GM23338 (cell line): Measurements from ENCODE around the gene ENTPD8. TPM values are rescaled to one million over a fixed set of nuclear protein-coding genes. Genes with fewer than 3 reads are reported as not detected.
A peak's percentile ranks its signal among the peaks of the same experiment; 100 is the strongest.

ENCODE experiments used
- ATAC-seq: fragments of 200-7000 bp; cut with Tn5 transposase; 3 replicates; pipeline ENCODE4 v1.9.1; 2020
- DNase-seq: peaks from one replicate; pipeline ENCODE4 v3.0.0-alpha.2; 2015; ENCODE audit warnings: low spot score
- H2AFZ ChIP-seq: fragments of 200-600 bp; sonication (generic); 2 replicates; pipeline ENCODE4 v1.8.0; 2016; ENCODE audit warnings: antibody characterized with exemption, mild to moderate bottlenecking, moderate library complexity
- H3F3A ChIP-seq: fragments of 200-600 bp; sonication (generic); replicated peaks from 2 replicates; pipeline ENCODE4 v1.8.0; 2017; ENCODE audit warnings: antibody characterized with exemption, mixed run types, low read depth
- H3K27ac ChIP-seq: fragments of 200-600 bp; sonication (generic); 2 replicates; pipeline ENCODE4 v1.6.1; 2016; ENCODE audit warnings: low read depth
- H3K27me3 ChIP-seq: fragments of 200-600 bp; sonication (generic); 2 replicates; pipeline ENCODE4 v1.8.0; 2016; ENCODE audit warnings: mild to moderate bottlenecking, mixed run types, moderate library complexity; ENCODE audit not compliant: insufficient read depth
- H3K36me3 ChIP-seq: fragments of 200-600 bp; sonication (generic); 2 replicates; pipeline ENCODE4 v1.8.0; 2016; ENCODE audit warnings: mild to moderate bottlenecking; ENCODE audit not compliant: insufficient read depth
- H3K4me1 ChIP-seq: fragments of 200-600 bp; sonication (generic); 2 replicates; pipeline ENCODE4 v1.8.0; 2016; ENCODE audit warnings: mild to moderate bottlenecking, moderate library complexity; ENCODE audit not compliant: insufficient read depth
- H3K4me2 ChIP-seq: fragments of 200-600 bp; sonication (generic); 2 replicates; pipeline ENCODE4 v1.7.1; 2017; ENCODE audit warnings: mixed run types
- H3K4me3 ChIP-seq: fragments of 200-600 bp; sonication (generic); 2 replicates; pipeline ENCODE4 v1.6.1; 2016; ENCODE audit warnings: mixed run types
- H3K79me2 ChIP-seq: fragments of 200-600 bp; sonication (generic); replicated peaks from 2 replicates; pipeline ENCODE4 v1.8.0; 2017; ENCODE audit warnings: mild to moderate bottlenecking; ENCODE audit not compliant: insufficient read depth
- H3K9me2 ChIP-seq: fragments of 200-600 bp; sonication (generic); 2 replicates; pipeline ENCODE4 v1.8.0; 2017; ENCODE audit not compliant: insufficient read depth
- H4K20me1 ChIP-seq: fragments of 200-600 bp; sonication (generic); replicated peaks from 2 replicates; pipeline ENCODE4 v1.8.0; 2017; ENCODE audit warnings: mild to moderate bottlenecking; ENCODE audit not compliant: insufficient read depth
- H3K27ac Mint-ChIP-seq: 2 replicates; pipeline ENCODE4 v1.8.0; 2020; ENCODE audit warnings: inconsistent platforms, mild to moderate bottlenecking, moderate library complexity, mixed read lengths
- H3K27me3 Mint-ChIP-seq: 3 replicates; pipeline ENCODE4 v1.8.0; 2022; ENCODE audit warnings: low read depth, mild to moderate bottlenecking, moderate library complexity, mixed read lengths, inconsistent platforms; ENCODE audit not compliant: insufficient read depth, poor library complexity
- H3K36me3 Mint-ChIP-seq: 3 replicates; pipeline ENCODE4 v1.8.0; 2021; ENCODE audit warnings: low read depth, mild to moderate bottlenecking, inconsistent platforms, moderate library complexity, mixed read lengths
- H3K4me1 Mint-ChIP-seq: 3 replicates; pipeline ENCODE4 v1.8.0; 2020; ENCODE audit warnings: mild to moderate bottlenecking, inconsistent platforms, mixed read lengths
- H3K4me3 Mint-ChIP-seq: 3 replicates; pipeline ENCODE4 v1.8.0; 2021; ENCODE audit warnings: moderate library complexity, mild to moderate bottlenecking, inconsistent platforms, mixed read lengths
- H3K9me3 Mint-ChIP-seq: 3 replicates; pipeline ENCODE4 v1.8.0; 2020; ENCODE audit warnings: moderate library complexity, mild to moderate bottlenecking, inconsistent platforms, mixed read lengths
- CTCF ChIP-seq, 2 experiments: fragments of 200-600 bp in 1 of 2; sonication (generic) in 1 of 2; conservative IDR thresholded peaks; 2 replicates each; pipeline versions ENCODE4 v1.5.1 to v1.6.1; 2016 to 2017; ENCODE audit warnings: antibody characterized with exemption in 2 of 2, low read depth in 2 of 2, mild to moderate bottlenecking in 2 of 2, moderate library complexity in 1 of 2
- ETS1 ChIP-seq: IDR thresholded peaks from 2 replicates; pipeline ENCODE4 v1.6.1; 2016; ENCODE audit warnings: antibody characterized with exemption
- EZH2 ChIP-seq: fragments of 200-600 bp; sonication (generic); IDR thresholded peaks from one replicate; pipeline ENCODE4 v1.8.0; 2017; ENCODE audit warnings: antibody characterized with exemption, mild to moderate bottlenecking, low read depth; ENCODE audit not compliant: unreplicated experiment
- JUNB ChIP-seq: IDR thresholded peaks from one replicate; pipeline ENCODE4 v1.6.1; 2016; ENCODE audit warnings: antibody characterized with exemption; ENCODE audit not compliant: unreplicated experiment
- NANOG ChIP-seq: IDR thresholded peaks from 2 replicates; pipeline ENCODE4 v1.6.1; 2016; ENCODE audit warnings: antibody characterized with exemption, borderline replicate concordance
- REST ChIP-seq: IDR thresholded peaks from one replicate; pipeline ENCODE4 v1.6.1; 2018; ENCODE audit warnings: antibody characterized with exemption; ENCODE audit not compliant: unreplicated experiment
- ZNF331 ChIP-seq: fragments of 250-450 bp; sonication (Bioruptor Pico); IDR thresholded peaks from 2 replicates; pipeline ENCODE4 v1.5.0; 2020; ENCODE audit warnings: low read depth, mild to moderate bottlenecking, moderate library complexity
- ZNF462 ChIP-seq: fragments of 250-450 bp; sonication (Bioruptor Pico); IDR thresholded peaks from 2 replicates; pipeline ENCODE4 v1.5.0; 2020; ENCODE audit warnings: mild to moderate bottlenecking, moderate library complexity
- polyA plus RNA-seq: library from polyadenylated mRNA; unstranded; fragments of >200 nt; fragmentation: Nextera tagmentation; extraction: Ambion mirVana; gene quantifications from 2 replicates; pipeline ENCODE4 v1.2.1, GENCODE V29; 2016
- total RNA-seq: library from RNA; depleted of rRNA; stranded (reverse); fragments of >200 nt; shearing (Covaris generic); gene quantifications from 2 replicates; pipeline ENCODE4 v1.2.3, GENCODE V29; 2014

The ENTPD8 gene
- total and polyA plus RNA-seq, 2 experiments from 2014 or later: 0.42 to 0.89 TPM

- TF ChIP-seq REST (no peak), CTCF (conservative IDR thresholded peaks at IDR 0.05; ENCODE audit: low read depth in 2 of 2) (peak; percentile 83 to 84), JUNB (no peak)
Measured at GRCh38 chr9:137445275-137445807, 4.2 kb upstream of the ENTPD8 start (continued).

- H3K36me3 ChIP-seq: no peaks in the 10 kb centered on the region
- H3K9me3 Mint-ChIP-seq: no peaks in the 10 kb centered on the region; the same call in 2 of the 3 replicates
- no peak overlapping the region for H3K4me3 Mint-ChIP-seq
- H3K27me3 Mint-ChIP-seq: peaks cover 7% of the 10 kb centered on the region
- ATAC-seq (no peak), DNase-seq (no peak)
- no peak overlapping the region for H2AFZ ChIP-seq
- no peak overlapping the region for H3K4me3 ChIP-seq
- no peaks in the 10 kb centered on the region for H4K20me1 ChIP-seq
- no peaks in the 10 kb centered on the region for H3K27me3 ChIP-seq
- H3K4me2 ChIP-seq: no peak overlapping the region
- H3K79me2 ChIP-seq: no peaks in the 10 kb centered on the region
- H3K9me2 ChIP-seq: no peaks in the 10 kb centered on the region
- H3K27ac ChIP-seq: no peak overlapping the region
- no peak overlapping the region for H3K27ac Mint-ChIP-seq
- H3F3A ChIP-seq: 0 out of 2 replicates have a peak, but pooled peaks cover 4% of the 10 kb centered on the region
- peaks cover 5% of the 10 kb centered on the region for H3K4me1 Mint-ChIP-seq
- peaks cover 5% of the 10 kb centered on the region; the same call in 1 of the 2 replicates for H3K4me1 ChIP-seq
- no peaks in the 10 kb centered on the region for H3K36me3 Mint-ChIP-seq
- no peak for TF ChIP-seq NANOG
- TF ChIP-seq ZNF462: no peak
- TF ChIP-seq ZNF331 (CRISPR knock-in tag): no peak
- TF ChIP-seq ETS1: no peak
- no peak for TF ChIP-seq EZH2
- TF ChIP-seq CTCF (conservative IDR thresholded peaks at IDR 0.05; ENCODE audit: low read depth in 2 of 2): peak in 1 of 2 experiments; percentile 41; a peak in 2 of 4 replicates
Measured at GRCh38 chr9:137444106-137444790, 3.1 kb upstream of the ENTPD8 start.
